HEK293T (cell line): Measurements from ENCODE around the gene PNMA8B.

Experiments
- CTCF ChIA-PET: fragments of 350-600 bp; formaldehyde crosslinking; extraction: SDS; loops from one replicate; lab custom pipeline; 2021; ENCODE audit warnings: antibody characterized with exemption, inconsistent platforms; lab: Yijun Ruan, JAX
- POLR2A ChIA-PET: fragments of 350-600 bp; formaldehyde crosslinking; extraction: SDS; loops from one replicate; lab custom pipeline; 2020; ENCODE audit warnings: antibody characterized with exemption, inconsistent platforms; lab: Yijun Ruan, JAX
- DNase-seq: peaks from one replicate; pipeline ENCODE4 v3.0.0; 2012; ENCODE audit warnings: mixed read lengths; ENCODE audit errors: extremely low spot score
- ARNT ChIP-seq: fragments of 450-650 bp; IDR thresholded peaks from 2 replicates; pipeline ENCODE4 v1.6.1; 2017; ENCODE audit warnings: mild to moderate bottlenecking
- BHLHE40 ChIP-seq: fragments of 450-650 bp; IDR thresholded peaks from 2 replicates; pipeline ENCODE4 v1.6.1; 2016; ENCODE audit warnings: mild to moderate bottlenecking, moderate library complexity, borderline replicate concordance
- CTBP1 ChIP-seq: fragments of 450-650 bp; IDR thresholded peaks from 2 replicates; pipeline ENCODE4 v1.6.1; 2016; ENCODE audit warnings: borderline replicate concordance
- ELF4 ChIP-seq: fragments of 450-650 bp; IDR thresholded peaks from 2 replicates; pipeline ENCODE4 v1.6.1; 2017; ENCODE audit warnings: antibody characterized with exemption
- FOXA1 ChIP-seq: fragments of 450-650 bp; IDR thresholded peaks from 2 replicates; pipeline ENCODE4 v1.6.1; 2016; ENCODE audit warnings: mild to moderate bottlenecking
- FOXK2 ChIP-seq: fragments of 450-650 bp; IDR thresholded peaks from 2 replicates; pipeline ENCODE4 v1.6.1; 2016; ENCODE audit warnings: mild to moderate bottlenecking
- FOXM1 ChIP-seq: fragments of 450-650 bp; IDR thresholded peaks from 2 replicates; pipeline ENCODE4 v1.6.1; 2017; ENCODE audit warnings: mild to moderate bottlenecking, borderline replicate concordance
- HDGF ChIP-seq: fragments of 450-650 bp; IDR thresholded peaks from 2 replicates; pipeline ENCODE4 v1.6.1; 2017; ENCODE audit warnings: antibody characterized with exemption, borderline replicate concordance
- L3MBTL2 ChIP-seq: fragments of 450-650 bp; conservative IDR thresholded peaks from 2 replicates; pipeline ENCODE4 v1.6.1; 2016; ENCODE audit warnings: mild to moderate bottlenecking
- LEF1 ChIP-seq: fragments of 450-650 bp; IDR thresholded peaks from 2 replicates; pipeline ENCODE4 v1.6.1; 2017; ENCODE audit warnings: mild to moderate bottlenecking, borderline replicate concordance
- NFRKB ChIP-seq: fragments of 450-650 bp; IDR thresholded peaks from 2 replicates; pipeline ENCODE4 v1.6.1; 2016; ENCODE audit warnings: mild to moderate bottlenecking, moderate library complexity
- PKNOX1 ChIP-seq: fragments of 450-650 bp; IDR thresholded peaks from 2 replicates; pipeline ENCODE4 v1.6.1; 2016
- SP1 ChIP-seq: fragments of 450-650 bp; IDR thresholded peaks from 2 replicates; pipeline ENCODE4 v1.6.1; 2017
- SUZ12 ChIP-seq: fragments of 450-650 bp; IDR thresholded peaks from 2 replicates; pipeline ENCODE4 v1.6.1; 2016; ENCODE audit warnings: mild to moderate bottlenecking
- TARDBP ChIP-seq: fragments of 450-650 bp; IDR thresholded peaks from 2 replicates; pipeline ENCODE4 v1.6.1; 2016
- ZNF384 ChIP-seq: fragments of 450-650 bp; IDR thresholded peaks from 2 replicates; pipeline ENCODE4 v1.6.1; 2016

The PNMA8B gene

GRCh38 chr19:46471811-46472543, 23.7 kb downstream of the PNMA8B start:
- ChIA-PET CTCF (no interaction called here), POLR2A (interaction anchor here (1.1 kb wide), 1 partner anchor 58 kb away, joined by 3 read pairs; the partner anchor contains the start of gene CCDC8)
- TF ChIP-seq LEF1, result no peak
- TF ChIP-seq PKNOX1, result no peak
- TF ChIP-seq CTBP1, result no peak
- no peak for TF ChIP-seq ELF4
- TF ChIP-seq SP1, result no peak
- no peak for TF ChIP-seq L3MBTL2
- TF ChIP-seq SUZ12, result no peak
- TF ChIP-seq NFRKB, result no peak
- no peak for TF ChIP-seq TARDBP
- TF ChIP-seq FOXM1, result no peak
- no peak for TF ChIP-seq HDGF
- no peak for TF ChIP-seq FOXA1
- no peak for TF ChIP-seq FOXK2
- TF ChIP-seq ARNT, result no peak
- TF ChIP-seq BHLHE40, result no peak
- TF ChIP-seq ZNF384, result no peak
- DNase-seq, result no peak

- CTCF ChIA-PET, result no interaction called here
Observed at GRCh38 chr19:46471116-46471733, 24.4 kb downstream of the PNMA8B start, which contains the start of gene PNMA8A. TSS of gene PNMA8A (minus strand) at chr19:46471563. CDS start at chr19:46471035, 528 bp downstream.

GRCh38 chr19:46470376-46470775, 25.3 kb downstream of the PNMA8B start:
- DNase-seq, result no peak
- TF ChIP-seq ARNT (no peak), NFRKB (no peak), FOXK2 (no peak), BHLHE40 (no peak), FOXA1 (no peak), SP1 (no peak), PKNOX1 (no peak), LEF1 (no peak), SUZ12 (no peak), CTBP1 (no peak), ELF4 (no peak), L3MBTL2 (no peak), FOXM1 (no peak), TARDBP (no peak), HDGF (no peak), ZNF384 (no peak)
- POLR2A ChIA-PET, result interaction anchor here (0.8 kb wide), 1 partner anchor 64 kb away, joined by 3 read pairs; no protein-coding TSS in a partner anchor
- CTCF ChIA-PET, result no interaction called here

More at GRCh38 chr19:46471116-46471733, 24.4 kb downstream of the PNMA8B start, which contains the start of gene PNMA8A:
- POLR2A ChIA-PET, result interaction anchor here (0.8 to 1.1 kb wide), 2 partner anchors 58 to 65 kb away, joined by 3 read pairs; partner anchors contain the start of gene CCDC8
- TF ChIP-seq ZNF384, result no peak
- TF ChIP-seq L3MBTL2, result peak; percentile 95
- TF ChIP-seq ELF4, result no peak
- TF ChIP-seq LEF1, result no peak
- no peak for TF ChIP-seq SP1
- no peak for TF ChIP-seq FOXM1
- no peak for TF ChIP-seq HDGF
- no peak for TF ChIP-seq FOXK2
- TF ChIP-seq BHLHE40, result no peak
- peak; percentile 88 for DNase-seq

- POLR2A ChIA-PET, result no interaction called here
- CTCF ChIA-PET, result no interaction called here
- no peak for DNase-seq
Observed at GRCh38 chr19:46469541-46470185, 26.0 kb downstream of the PNMA8B start.

More at GRCh38 chr19:46469541-46470185, 26.0 kb downstream of the PNMA8B start:
- TF ChIP-seq PKNOX1 (no peak), ELF4 (no peak), NFRKB (no peak), HDGF (no peak), LEF1 (no peak), TARDBP (no peak), FOXK2 (no peak), CTBP1 (no peak), L3MBTL2 (no peak), ZNF384 (no peak)
